D721Med (cell line): ENCODE data around the gene CELSR3.

Experiments used
- DNase-seq: peaks from one replicate; pipeline ENCODE4 v3.0.0; 2011; ENCODE audit warnings: low spot score; ENCODE audit not compliant: insufficient read length
- FAIRE-seq: peaks from 2 replicates; lab custom pipeline; 2011; peaks lifted over from hg19 to GRCh38; lab: Jason Lieb, UNC
- CTCF ChIP-seq: IDR thresholded peaks from 2 replicates; pipeline ENCODE4 v1.5.1; 2012; ENCODE audit warnings: mild to moderate bottlenecking, control low read depth; ENCODE audit not compliant: insufficient read depth; ENCODE audit errors: missing control alignments

The CELSR3 gene

GRCh38 chr3:48681974-48682610, 19.4 kb upstream of the CELSR3 start:
- FAIRE-seq: no peak
- DNase-seq: no peak
- no peak for TF ChIP-seq CTCF

- no peak for FAIRE-seq
Observed at GRCh38 chr3:48681541-48681880, 18.8 kb upstream of the CELSR3 start.

GRCh38 chr3:48680811-48681540, 18.3 kb upstream of the CELSR3 start:
- FAIRE-seq: no peak
- no peak for DNase-seq
- no peak for TF ChIP-seq CTCF

More at GRCh38 chr3:48681541-48681880, 18.8 kb upstream of the CELSR3 start:
- DNase-seq: no peak
- TF ChIP-seq CTCF: no peak

- FAIRE-seq (no peak), DNase-seq (no peak)
- TF ChIP-seq CTCF: no peak
Observed at GRCh38 chr3:48679411-48680391, 17.0 kb upstream of the CELSR3 start.

GRCh38 chr3:48678566-48679380, 16.1 kb upstream of the CELSR3 start:
- FAIRE-seq: no peak
- DNase-seq: no peak
- no peak for TF ChIP-seq CTCF

GRCh38 chr3:48678056-48678455, 15.4 kb upstream of the CELSR3 start:
- FAIRE-seq (no peak), DNase-seq (no peak)
- no peak for TF ChIP-seq CTCF
